Measurements from ENCODE around the gene UBE2QL1.

Gene UBE2QL1

GRCh38 chr5:6454628-6455053 lies 6.0 kb downstream of the UBE2QL1 start:
- DNase-seq (ENCODE audit: low read depth in 1 of 2, low spot score in 1 of 2), result no peak

- DNase-seq (ENCODE audit: low read depth in 1 of 2, low spot score in 1 of 2), result no peak
Measured at GRCh38 chr5:6455571-6456200, 7.0 kb downstream of the UBE2QL1 start.

GRCh38 chr5:6456766-6457370 lies 8.2 kb downstream of the UBE2QL1 start:
- DNase-seq (ENCODE audit: low read depth in 1 of 2, low spot score in 1 of 2), result no peak

- DNase-seq (ENCODE audit: low read depth in 1 of 2, low spot score in 1 of 2), result no peak
Measured at GRCh38 chr5:6457592-6457991, 8.9 kb downstream of the UBE2QL1 start.

- DNase-seq (ENCODE audit: low read depth in 1 of 2, low spot score in 1 of 2), result no peak
Measured at GRCh38 chr5:6458833-6459232, 10.2 kb downstream of the UBE2QL1 start.

GRCh38 chr5:6459896-6460295 lies 11.2 kb downstream of the UBE2QL1 start:
- no peak for DNase-seq (ENCODE audit: low read depth in 1 of 2, low spot score in 1 of 2)

- DNase-seq (ENCODE audit: low read depth in 1 of 2, low spot score in 1 of 2), result no peak
Measured at GRCh38 chr5:6461006-6461405, 12.3 kb downstream of the UBE2QL1 start.

- DNase-seq (ENCODE audit: low read depth in 1 of 2, low spot score in 1 of 2), result no peak
Measured at GRCh38 chr5:6461793-6462650, 13.4 kb downstream of the UBE2QL1 start.

GRCh38 chr5:6462671-6463070 lies 14.0 kb downstream of the UBE2QL1 start:
- no peak for DNase-seq (ENCODE audit: low read depth in 1 of 2, low spot score in 1 of 2)

GRCh38 chr5:6464441-6464840 lies 15.8 kb downstream of the UBE2QL1 start:
- no peak for DNase-seq (ENCODE audit: low read depth in 1 of 2, low spot score in 1 of 2)

- DNase-seq (ENCODE audit: low read depth in 1 of 2, low spot score in 1 of 2), result no peak
Measured at GRCh38 chr5:6465831-6466790, 17.5 kb downstream of the UBE2QL1 start.

- DNase-seq (ENCODE audit: low read depth in 1 of 2, low spot score in 1 of 2), result no peak
Measured at GRCh38 chr5:6466975-6467567, 18.4 kb downstream of the UBE2QL1 start.

GRCh38 chr5:6467591-6467990 lies 18.9 kb downstream of the UBE2QL1 start:
- no peak for DNase-seq (ENCODE audit: low read depth in 1 of 2, low spot score in 1 of 2)

- DNase-seq (ENCODE audit: low read depth in 1 of 2, low spot score in 1 of 2), result no peak
Measured at GRCh38 chr5:6468104-6468503, 19.4 kb downstream of the UBE2QL1 start.

GRCh38 chr5:6468870-6469269 lies 20.2 kb downstream of the UBE2QL1 start:
- DNase-seq (ENCODE audit: low read depth in 1 of 2, low spot score in 1 of 2), result no peak

GRCh38 chr5:6469836-6470235 lies 21.2 kb downstream of the UBE2QL1 start:
- DNase-seq (ENCODE audit: low read depth in 1 of 2, low spot score in 1 of 2), result no peak

GRCh38 chr5:6470672-6471071 lies 22.0 kb downstream of the UBE2QL1 start:
- no peak for DNase-seq (ENCODE audit: low read depth in 1 of 2, low spot score in 1 of 2)

- no peak for DNase-seq (ENCODE audit: low read depth in 1 of 2, low spot score in 1 of 2)
Measured at GRCh38 chr5:6471252-6471651, 22.6 kb downstream of the UBE2QL1 start.

- DNase-seq (ENCODE audit: low read depth in 1 of 2, low spot score in 1 of 2), result no peak
Measured at GRCh38 chr5:6472792-6473191, 24.1 kb downstream of the UBE2QL1 start.

- no peak for DNase-seq (ENCODE audit: low read depth in 1 of 2, low spot score in 1 of 2)
Measured at GRCh38 chr5:6473284-6473683, 24.6 kb downstream of the UBE2QL1 start.
